Suprapubic skin (tissue), 4 donors: ENCODE results near the gene PPP2R2C. TPM values are rescaled to one million over a fixed set of nuclear protein-coding genes. Genes with fewer than 3 reads are reported as not detected.

Experiments used
- DNase-seq, 2 donors: peaks; one replicate each; pipeline ENCODE4 v3.0.0-alpha.2; 2019; ENCODE audit warnings: low spot score in 2 of 2
- H3K27ac ChIP-seq: fragments of 200-600 bp; sonication (generic); one replicate; pipeline ENCODE4 v1.5.1; 2019
- H3K27me3 ChIP-seq: fragments of 200-600 bp; sonication (generic); one replicate; pipeline ENCODE4 v1.5.1; 2019
- H3K36me3 ChIP-seq: fragments of 200-600 bp; sonication (generic); one replicate; pipeline ENCODE4 v1.5.1; 2019
- H3K4me1 ChIP-seq: fragments of 200-600 bp; sonication (generic); one replicate; pipeline ENCODE4 v1.5.1; 2019
- H3K4me3 ChIP-seq: fragments of 200-600 bp; sonication (generic); one replicate; pipeline ENCODE4 v1.5.1; 2019; ENCODE audit warnings: mild to moderate bottlenecking
- H3K9me3 ChIP-seq: fragments of 200-600 bp; sonication (generic); one replicate; pipeline ENCODE4 v1.5.1; 2019
- CTCF ChIP-seq, 2 donors: fragments of 200-600 bp in 1 of 2; fragments of 450-650 bp in 1 of 2; sonication (generic) in 1 of 2; IDR thresholded peaks; one replicate each; pipeline ENCODE4 v1.5.1; 2016 to 2019; ENCODE audit warnings: antibody characterized with exemption in 2 of 2, mild to moderate bottlenecking in 1 of 2, moderate library complexity in 1 of 2
- EP300 ChIP-seq: sonication (generic); formaldehyde crosslinking; IDR thresholded peaks from one replicate; pipeline ENCODE4 v1.6.1; 2017; ENCODE audit warnings: antibody characterized with exemption
- POLR2A ChIP-seq, 2 donors: fragments of 450-650 bp; IDR thresholded peaks; one replicate each; pipeline ENCODE4 v1.6.1; 2017; ENCODE audit warnings: antibody characterized with exemption in 2 of 2, mild to moderate bottlenecking in 2 of 2, moderate library complexity in 2 of 2
- POLR2AphosphoS5 ChIP-seq, 3 donors: sonication (generic); formaldehyde crosslinking; IDR thresholded peaks; one replicate each; pipeline ENCODE4 v1.6.1; 2017; ENCODE audit warnings: antibody characterized with exemption in 3 of 3
- WGBS: methylation state at CpG from one replicate; pipeline ENCODE4 v1.1.5; 2018; 5-methylcytosine and 5-hydroxymethylcytosine counted together
- total RNA-seq, 4 donors: library from RNA; depleted of rRNA; stranded (reverse); fragments of >200 nt; gene quantifications; one replicate each; pipeline ENCODE4 v1.1.0, GENCODE V29; 2016

PPP2R2C gene
- total RNA-seq, 4 donors from 2014 or later, result 42.5 to 81.5 (median 61.0) TPM

GRCh38 chr4:6410068-6410467, 62.3 kb downstream of the PPP2R2C start:
- Histone ChIP-seq H3K27me3 (peaks cover 18% of the 10 kb centered on the region), H3K4me1 (no peaks in the 10 kb centered on the region), H3K36me3 (no peaks in the 10 kb centered on the region), H3K27ac (no peak overlapping the region), H3K9me3 (no peaks in the 10 kb centered on the region), H3K4me3 (no peak overlapping the region)
- 68% methylated on average over 9 of the region's 11 CpGs for WGBS
- no peak for TF ChIP-seq CTCF (IDR thresholded peaks at IDR 0.05)
- no peak for TF ChIP-seq POLR2AphosphoS5 (IDR thresholded peaks at IDR 0.05)
- no peak for TF ChIP-seq POLR2A (IDR thresholded peaks at IDR 0.05)
- no peak for DNase-seq

GRCh38 chr4:6409381-6409780, 63.0 kb downstream of the PPP2R2C start:
- Histone ChIP-seq H3K36me3 (no peaks in the 10 kb centered on the region), H3K4me3 (no peak overlapping the region), H3K27me3 (peaks cover 19% of the 10 kb centered on the region), H3K27ac (no peak overlapping the region), H3K9me3 (no peaks in the 10 kb centered on the region), H3K4me1 (no peaks in the 10 kb centered on the region)
- TF ChIP-seq POLR2AphosphoS5 (IDR thresholded peaks at IDR 0.05) (no peak), EP300 (no peak), POLR2A (IDR thresholded peaks at IDR 0.05) (no peak), CTCF (IDR thresholded peaks at IDR 0.05) (no peak)
- 74% methylated on average over 6 of the region's 6 CpGs for WGBS
- DNase-seq, result no peak

GRCh38 chr4:6408263-6408662, 64.2 kb downstream of the PPP2R2C start:
- H3K27me3 ChIP-seq, result peaks cover 29% of the 10 kb centered on the region
- 43% methylated on average over 4 of the region's 4 CpGs for WGBS
- H3K27ac ChIP-seq, result no peak overlapping the region
- DNase-seq, result no peak
- peaks cover 2% of the 10 kb centered on the region for H3K4me1 ChIP-seq
- no peaks in the 10 kb centered on the region for H3K36me3 ChIP-seq
- no peak for TF ChIP-seq CTCF (IDR thresholded peaks at IDR 0.05)
- no peak for TF ChIP-seq EP300
- no peak for TF ChIP-seq POLR2A (IDR thresholded peaks at IDR 0.05)
- TF ChIP-seq POLR2AphosphoS5 (IDR thresholded peaks at IDR 0.05), result no peak
- no peaks in the 10 kb centered on the region for H3K9me3 ChIP-seq
- no peak overlapping the region for H3K4me3 ChIP-seq

- TF ChIP-seq POLR2AphosphoS5 (IDR thresholded peaks at IDR 0.05), result no peak
- TF ChIP-seq EP300, result no peak
- no peak for TF ChIP-seq POLR2A (IDR thresholded peaks at IDR 0.05)
- TF ChIP-seq CTCF (IDR thresholded peaks at IDR 0.05), result no peak
- no peak for DNase-seq
- 33% methylated on average over 2 of the region's 2 CpGs for WGBS
- Histone ChIP-seq H3K4me3 (no peak overlapping the region), H3K27me3 (peaks cover 48% of the 10 kb centered on the region), H3K4me1 (peaks cover 5% of the 10 kb centered on the region), H3K36me3 (no peaks in the 10 kb centered on the region), H3K27ac (no peak overlapping the region), H3K9me3 (no peaks in the 10 kb centered on the region)
Observed at GRCh38 chr4:6405397-6405706, 67.1 kb downstream of the PPP2R2C start.

- Histone ChIP-seq H3K4me3 (no peak overlapping the region), H3K9me3 (no peaks in the 10 kb centered on the region), H3K36me3 (no peaks in the 10 kb centered on the region), H3K27ac (no peak overlapping the region), H3K4me1 (peaks cover 5% of the 10 kb centered on the region), H3K27me3 (peaks cover 50% of the 10 kb centered on the region)
- DNase-seq, result no peak
- no peak for TF ChIP-seq CTCF (IDR thresholded peaks at IDR 0.05)
- TF ChIP-seq POLR2A (IDR thresholded peaks at IDR 0.05), result no peak
- TF ChIP-seq POLR2AphosphoS5 (IDR thresholded peaks at IDR 0.05), result no peak
- TF ChIP-seq EP300, result no peak
- 67% methylated on average over 22 of the region's 22 CpGs for WGBS
Observed at GRCh38 chr4:6404611-6405396, 67.6 kb downstream of the PPP2R2C start.
